ENCODE results near the gene CEP192. TPM values are rescaled to one million over a fixed set of nuclear protein-coding genes. Genes with fewer than 3 reads are reported as not detected.

Gene CEP192
- total RNA-seq, 4 donors from 2014 or later = 6.8 to 8.3 (median 7.3) TPM

GRCh38 chr18:13017247-13017875, 26.2 kb downstream of the CEP192 start:
- H3K36me3 ChIP-seq = peaks cover 0 to 62% of the 10 kb centered on the region in 2 donors
- TF ChIP-seq, protein P1, sequence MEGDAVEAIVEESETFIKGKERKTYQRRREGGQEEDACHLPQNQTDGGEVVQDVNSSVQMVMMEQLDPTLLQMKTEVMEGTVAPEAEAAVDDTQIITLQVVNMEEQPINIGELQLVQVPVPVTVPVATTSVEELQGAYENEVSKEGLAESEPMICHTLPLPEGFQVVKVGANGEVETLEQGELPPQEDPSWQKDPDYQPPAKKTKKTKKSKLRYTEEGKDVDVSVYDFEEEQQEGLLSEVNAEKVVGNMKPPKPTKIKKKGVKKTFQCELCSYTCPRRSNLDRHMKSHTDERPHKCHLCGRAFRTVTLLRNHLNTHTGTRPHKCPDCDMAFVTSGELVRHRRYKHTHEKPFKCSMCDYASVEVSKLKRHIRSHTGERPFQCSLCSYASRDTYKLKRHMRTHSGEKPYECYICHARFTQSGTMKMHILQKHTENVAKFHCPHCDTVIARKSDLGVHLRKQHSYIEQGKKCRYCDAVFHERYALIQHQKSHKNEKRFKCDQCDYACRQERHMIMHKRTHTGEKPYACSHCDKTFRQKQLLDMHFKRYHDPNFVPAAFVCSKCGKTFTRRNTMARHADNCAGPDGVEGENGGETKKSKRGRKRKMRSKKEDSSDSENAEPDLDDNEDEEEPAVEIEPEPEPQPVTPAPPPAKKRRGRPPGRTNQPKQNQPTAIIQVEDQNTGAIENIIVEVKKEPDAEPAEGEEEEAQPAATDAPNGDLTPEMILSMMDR (IDR thresholded peaks at IDR 0.05 in 4 of 5, conservative IDR thresholded peaks at IDR 0.05 in 1 of 5) = no peak
- TF ChIP-seq POLR2A (IDR thresholded peaks at IDR 0.05) = no peak
- in situ Hi-C loops (cut with MboI; ENCODE audit: low sequenced_read_pairs in 4 of 4) = loop anchor here in 1 of 4 donors (25.0 kb wide), 1 partner anchor 105 kb away; no protein-coding TSS in a partner anchor

DNA sequence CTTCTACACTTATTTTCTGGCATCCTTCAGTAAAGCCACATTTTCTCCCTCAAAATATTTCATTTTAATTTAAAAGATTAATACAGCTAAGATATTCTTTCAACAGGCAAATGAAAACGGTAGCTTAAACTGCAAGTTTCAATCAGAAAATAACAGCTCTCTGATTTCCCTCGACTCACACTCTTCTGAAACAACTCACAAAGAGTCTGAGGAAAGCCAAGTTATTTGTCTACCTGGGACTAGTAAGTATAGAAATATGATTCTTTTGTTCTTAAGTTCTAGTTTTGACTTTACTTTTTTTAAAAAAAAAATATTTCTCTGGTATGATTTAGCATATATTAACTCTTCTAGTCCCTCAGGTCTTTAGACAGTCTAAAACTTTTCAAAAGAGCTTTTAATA, 27.2 kb downstream of the CEP192 start:
- no peak for DNase-seq
- no peaks in the 10 kb centered on the region for H3K27me3 ChIP-seq
- H3K4me3 ChIP-seq = no peak overlapping the region
- no peak for ATAC-seq
- H3K27ac ChIP-seq = no peak overlapping the region
- TF ChIP-seq POLR2A (IDR thresholded peaks at IDR 0.05) = no peak
- TF ChIP-seq, protein P1 (IDR thresholded peaks at IDR 0.05 in 4 of 5, conservative IDR thresholded peaks at IDR 0.05 in 1 of 5) = no peak
- no peaks in the 10 kb centered on the region for H3K4me1 ChIP-seq
- in situ Hi-C loops (cut with MboI; ENCODE audit: low sequenced_read_pairs in 4 of 4) (loop anchor here in 1 of 4 donors (25.0 kb wide), 1 partner anchor 106 kb away; no protein-coding TSS in a partner anchor), intact Hi-C loops (cut with DNase I; ENCODE audit: low total_unique reads) (no loop called here)
- peaks cover 0 to 61% of the 10 kb centered on the region in 2 donors for H3K36me3 ChIP-seq
- H3K9me3 ChIP-seq = no peaks in the 10 kb centered on the region

More at GRCh38 chr18:13017247-13017875, 26.2 kb downstream of the CEP192 start:
- H3K4me1 ChIP-seq = no peaks in the 10 kb centered on the region
- DNase-seq (no peak), ATAC-seq (no peak)
- no peaks in the 10 kb centered on the region for H3K9me3 ChIP-seq
- H3K27me3 ChIP-seq = no peaks in the 10 kb centered on the region
- intact Hi-C loops (cut with DNase I; ENCODE audit: low total_unique reads) = no loop called here
- H3K27ac ChIP-seq = no peak overlapping the region
- H3K4me3 ChIP-seq = no peak overlapping the region

- H3K4me3 ChIP-seq = no peak overlapping the region
- H3K36me3 ChIP-seq = peaks cover 0 to 64% of the 10 kb centered on the region in 2 donors
- H3K4me1 ChIP-seq = no peaks in the 10 kb centered on the region
- in situ Hi-C loops (cut with MboI; ENCODE audit: low sequenced_read_pairs in 4 of 4) = loop anchor here in 1 of 4 donors (25.0 kb wide), 1 partner anchor 107 kb away; no protein-coding TSS in a partner anchor
- intact Hi-C loops (cut with DNase I; ENCODE audit: low total_unique reads) = no loop called here
- H3K27ac ChIP-seq = no peak overlapping the region
- ATAC-seq = no peak
- no peaks in the 10 kb centered on the region for H3K27me3 ChIP-seq
- H3K9me3 ChIP-seq = no peaks in the 10 kb centered on the region
- TF ChIP-seq, protein P1 (IDR thresholded peaks at IDR 0.05 in 4 of 5, conservative IDR thresholded peaks at IDR 0.05 in 1 of 5) = no peak
- no peak for TF ChIP-seq POLR2A (IDR thresholded peaks at IDR 0.05)
- DNase-seq = no peak
Observed at GRCh38 chr18:13019301-13019700, 28.1 kb downstream of the CEP192 start.

- ATAC-seq = no peak
- H3K9me3 ChIP-seq = no peaks in the 10 kb centered on the region
- TF ChIP-seq POLR2A (IDR thresholded peaks at IDR 0.05) = no peak
- TF ChIP-seq, protein P1 (IDR thresholded peaks at IDR 0.05 in 4 of 5, conservative IDR thresholded peaks at IDR 0.05 in 1 of 5) = no peak
- intact Hi-C loops (cut with DNase I; ENCODE audit: low total_unique reads) = no loop called here
- DNase-seq = no peak
- H3K36me3 ChIP-seq = peaks cover 0 to 61% of the 10 kb centered on the region in 2 donors
- no peaks in the 10 kb centered on the region for H3K4me1 ChIP-seq
- in situ Hi-C loops (cut with MboI; ENCODE audit: low sequenced_read_pairs in 4 of 4) = loop anchor here in 1 of 4 donors (25.0 kb wide), 1 partner anchor 110 kb away; no protein-coding TSS in a partner anchor
- H3K4me3 ChIP-seq = no peak overlapping the region
- H3K27ac ChIP-seq = no peak overlapping the region
- H3K27me3 ChIP-seq = no peaks in the 10 kb centered on the region
Observed at GRCh38 chr18:13022644-13023043, 31.5 kb downstream of the CEP192 start.

Data from gastrocnemius medialis (tissue), 4 donors.